Gastrocnemius medialis (tissue), 4 donors: ENCODE results near the gene GEMIN2. TPM values are rescaled to one million over a fixed set of nuclear protein-coding genes. Genes with fewer than 3 reads are reported as not detected.

Source experiments
- ATAC-seq, 2 donors: fragments of 150-250 bp; one replicate each; pipeline ENCODE4 v1.9.1; 2016
- DNase-seq, 2 donors: peaks; one replicate each; pipeline ENCODE4 v3.0.0-alpha.2; 2019
- H3K27ac ChIP-seq, 4 donors: fragments of 200-600 bp; sonication (generic); 1 replicate in 1 of 4; 2 replicates in 3 of 4; pipeline ENCODE4 v1.5.1; 2016 to 2018; ENCODE audit warnings: mild to moderate bottlenecking in 2 of 4, moderate library complexity in 1 of 4
- H3K27me3 ChIP-seq, 3 donors: fragments of 200-600 bp; sonication (generic) in 2 of 3; 1 replicate in 1 of 3; 2 replicates in 2 of 3; pipeline versions ENCODE4 v1.5.1 to v1.6.0; 2016 to 2019; ENCODE audit warnings: mild to moderate bottlenecking in 1 of 3, moderate library complexity in 1 of 3
- H3K36me3 ChIP-seq, 2 donors: fragments of 200-600 bp; sonication (generic) in 1 of 2; one replicate each; pipeline ENCODE4 v1.5.1; 2017 to 2018
- H3K4me1 ChIP-seq, 2 donors: fragments of 200-600 bp; sonication (generic) in 1 of 2; one replicate each; pipeline ENCODE4 v1.5.1; 2016 to 2017; ENCODE audit warnings: mild to moderate bottlenecking in 2 of 2
- H3K4me3 ChIP-seq, 4 donors: fragments of 200-600 bp; sonication (generic) in 3 of 4; 1 replicate in 1 of 4; 2 replicates in 3 of 4; pipeline ENCODE4 v1.5.1; 2016 to 2019; ENCODE audit warnings: mild to moderate bottlenecking in 2 of 4
- H3K9me3 ChIP-seq, 3 donors: fragments of 200-600 bp; sonication (generic) in 2 of 3; 1 replicate in 1 of 3; 2 replicates in 2 of 3; pipeline ENCODE4 v1.5.1; 2016 to 2019
- POLR2A ChIP-seq, 2 donors: fragments of 450-650 bp; IDR thresholded peaks; one replicate each; pipeline ENCODE4 v1.6.1; 2017; ENCODE audit warnings: antibody characterized with exemption in 2 of 2, mild to moderate bottlenecking in 2 of 2, moderate library complexity in 2 of 2
- in situ Hi-C, 4 donors: fragments of 200-750 bp; cut with MboI; loops; one replicate each; pipeline versions ENCODE4 v1.15.0 to v1.8.0; 2017; ENCODE audit warnings: low sequenced_read_pairs in 4 of 4
- intact Hi-C: fragments of 100-400 bp; cut with DNase I; formaldehyde crosslinking; loops from one replicate; pipeline ENCODE4 v1.15.1; 2023; ENCODE audit warnings: low total_unique reads
- total RNA-seq, 4 donors: library from RNA; depleted of rRNA; stranded (reverse); fragments of >200 nt; gene quantifications; one replicate each; pipeline versions ENCODE4 v1.1.0 to v1.2.3, GENCODE V29; 2016
- TF ChIP-seq, protein P1 (sequence below), 5 experiments: fragments of 450-650 bp in 3 of 5; fragments of 200-600 bp in 2 of 5; sonication (generic) in 2 of 5; IDR thresholded peaks in 4 of 5; conservative IDR thresholded peaks in 1 of 5; 1 replicate in 4 of 5; 2 replicates in 1 of 5; pipeline ENCODE4 v1.5.1; 2016 to 2019; ENCODE audit warnings: antibody characterized with exemption in 5 of 5, mild to moderate bottlenecking in 3 of 5, moderate library complexity in 3 of 5

The GEMIN2 gene
- total RNA-seq, 4 donors from 2014 or later: 17.7 to 28.0 (median 22.7) TPM

DNA sequence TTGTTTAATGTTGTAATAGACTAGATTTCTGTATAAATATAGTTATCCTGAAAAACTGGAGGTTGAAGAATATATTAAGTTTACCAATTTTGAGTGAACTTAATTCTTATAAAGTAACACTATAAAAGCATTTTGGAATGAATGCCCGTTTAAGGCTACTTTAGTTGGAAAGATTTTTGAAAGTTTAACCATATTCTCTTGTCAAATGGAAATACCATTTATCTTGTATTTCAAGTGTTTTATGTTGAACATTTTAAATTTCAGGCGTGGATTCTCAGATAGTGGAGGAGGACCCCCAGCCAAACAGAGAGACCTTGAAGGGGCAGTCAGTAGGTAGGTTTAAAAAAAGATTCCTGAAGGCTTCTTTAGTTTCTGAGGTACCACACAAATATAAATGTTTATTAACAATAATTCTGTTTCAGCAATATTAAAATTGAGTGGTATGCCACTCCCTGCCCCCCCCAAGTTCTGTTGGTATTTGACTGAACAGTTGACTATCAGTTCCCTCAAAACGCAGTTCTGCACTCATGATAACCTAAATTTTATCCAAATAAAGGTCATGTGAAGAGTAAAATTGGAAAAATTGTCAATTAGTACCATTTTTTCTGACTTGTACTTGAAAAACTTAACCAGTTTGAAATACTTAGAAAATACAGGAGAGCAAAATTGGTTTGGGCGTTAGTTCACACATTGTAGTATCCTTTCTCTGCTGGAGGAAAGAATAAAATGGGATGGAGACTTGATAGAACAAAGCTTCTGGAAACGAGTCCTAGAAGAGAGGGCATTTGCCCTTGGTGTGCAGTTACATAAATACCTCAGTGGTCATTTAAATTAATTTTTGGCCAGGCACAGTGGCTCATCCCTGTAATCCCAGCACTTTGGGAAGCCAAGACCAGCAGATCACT, 62.4 kb downstream of the GEMIN2 start:
- peaks cover 0 to 51% of the 10 kb centered on the region in 2 donors for H3K36me3 ChIP-seq
- ATAC-seq (no peak), DNase-seq (no peak)
- peak overlapping the region; percentile 90 to 95 (median 93) for H3K27ac ChIP-seq
- peak overlapping the region; percentile 71 to 96 (median 88) for H3K4me3 ChIP-seq
- H3K27me3 ChIP-seq: no peaks in the 10 kb centered on the region
- TF ChIP-seq, protein P1, sequence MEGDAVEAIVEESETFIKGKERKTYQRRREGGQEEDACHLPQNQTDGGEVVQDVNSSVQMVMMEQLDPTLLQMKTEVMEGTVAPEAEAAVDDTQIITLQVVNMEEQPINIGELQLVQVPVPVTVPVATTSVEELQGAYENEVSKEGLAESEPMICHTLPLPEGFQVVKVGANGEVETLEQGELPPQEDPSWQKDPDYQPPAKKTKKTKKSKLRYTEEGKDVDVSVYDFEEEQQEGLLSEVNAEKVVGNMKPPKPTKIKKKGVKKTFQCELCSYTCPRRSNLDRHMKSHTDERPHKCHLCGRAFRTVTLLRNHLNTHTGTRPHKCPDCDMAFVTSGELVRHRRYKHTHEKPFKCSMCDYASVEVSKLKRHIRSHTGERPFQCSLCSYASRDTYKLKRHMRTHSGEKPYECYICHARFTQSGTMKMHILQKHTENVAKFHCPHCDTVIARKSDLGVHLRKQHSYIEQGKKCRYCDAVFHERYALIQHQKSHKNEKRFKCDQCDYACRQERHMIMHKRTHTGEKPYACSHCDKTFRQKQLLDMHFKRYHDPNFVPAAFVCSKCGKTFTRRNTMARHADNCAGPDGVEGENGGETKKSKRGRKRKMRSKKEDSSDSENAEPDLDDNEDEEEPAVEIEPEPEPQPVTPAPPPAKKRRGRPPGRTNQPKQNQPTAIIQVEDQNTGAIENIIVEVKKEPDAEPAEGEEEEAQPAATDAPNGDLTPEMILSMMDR (IDR thresholded peaks at IDR 0.05 in 4 of 5, conservative IDR thresholded peaks at IDR 0.05 in 1 of 5): no peak
- TF ChIP-seq POLR2A (IDR thresholded peaks at IDR 0.05): no peak
- intact Hi-C loops (no loop called here), in situ Hi-C loops (loop anchor here in 2 of 4 donors (10.0 kb wide), 4 partner anchors 62 to 258 kb away; partner anchors contain the start of genes FBXO33 (in 1 of the 2) and GEMIN2 (in 1 of the 2))
- H3K9me3 ChIP-seq: no peaks in the 10 kb centered on the region
- peaks cover 13 to 21% of the 10 kb centered on the region in 2 donors for H3K4me1 ChIP-seq

DNA sequence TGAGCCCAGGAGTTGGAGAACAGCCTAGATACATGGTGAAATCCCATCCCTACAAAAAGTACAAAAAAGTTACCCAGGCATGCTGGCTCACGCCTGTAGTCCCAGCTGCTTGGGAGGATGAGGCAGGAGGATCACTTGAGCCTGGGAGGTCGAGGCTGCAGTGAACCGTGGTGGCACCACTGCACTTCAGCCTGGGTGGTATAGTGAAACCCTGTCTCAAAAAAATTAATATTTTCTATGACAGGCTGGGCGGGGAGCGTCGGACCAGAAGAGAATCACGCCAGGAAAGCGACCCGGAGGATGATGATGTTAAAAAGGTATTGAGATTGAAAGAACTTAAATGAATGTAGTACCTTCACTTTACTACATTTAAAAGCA, 63.0 kb downstream of the GEMIN2 start:
- ATAC-seq (no peak), DNase-seq (no peak)
- Histone ChIP-seq H3K4me3 (no peak overlapping the region), H3K27me3 (no peaks in the 10 kb centered on the region), H3K27ac (peak overlapping the region in 1 of 4 donors; percentile 9), H3K36me3 (peaks cover 0 to 57% of the 10 kb centered on the region in 2 donors), H3K9me3 (no peaks in the 10 kb centered on the region), H3K4me1 (peaks cover 13 to 21% of the 10 kb centered on the region in 2 donors)
- intact Hi-C loops (no loop called here), in situ Hi-C loops (loop anchor here in 2 of 4 donors (10.0 kb wide), 4 partner anchors 62 to 258 kb away; partner anchors contain the start of genes FBXO33 (in 1 of the 2) and GEMIN2 (in 1 of the 2))
- TF ChIP-seq, protein P1 (IDR thresholded peaks at IDR 0.05 in 4 of 5, conservative IDR thresholded peaks at IDR 0.05 in 1 of 5): no peak
- TF ChIP-seq POLR2A (IDR thresholded peaks at IDR 0.05): no peak

DNA sequence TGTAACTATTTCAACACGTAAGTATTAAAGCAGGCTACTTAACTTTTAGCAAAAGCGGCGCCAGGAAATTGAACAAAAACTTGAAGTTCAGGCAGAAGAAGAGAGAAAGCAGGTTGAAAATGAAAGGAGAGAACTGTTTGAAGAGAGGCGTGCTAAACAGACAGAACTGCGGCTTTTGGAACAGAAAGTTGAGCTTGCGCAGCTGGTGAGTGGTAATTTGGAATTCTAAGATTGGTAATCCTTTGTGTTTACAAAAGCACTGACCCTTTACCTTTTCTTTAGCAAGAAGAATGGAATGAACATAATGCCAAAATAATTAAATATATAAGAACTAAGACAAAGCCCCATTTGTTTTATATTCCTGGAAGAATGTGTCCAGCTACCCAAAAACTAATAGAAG, 64.9 kb downstream of the GEMIN2 start:
- peaks cover 0 to 74% of the 10 kb centered on the region in 2 donors for H3K36me3 ChIP-seq
- TF ChIP-seq POLR2A (IDR thresholded peaks at IDR 0.05): no peak
- TF ChIP-seq, protein P1 (IDR thresholded peaks at IDR 0.05 in 4 of 5, conservative IDR thresholded peaks at IDR 0.05 in 1 of 5): no peak

DNA sequence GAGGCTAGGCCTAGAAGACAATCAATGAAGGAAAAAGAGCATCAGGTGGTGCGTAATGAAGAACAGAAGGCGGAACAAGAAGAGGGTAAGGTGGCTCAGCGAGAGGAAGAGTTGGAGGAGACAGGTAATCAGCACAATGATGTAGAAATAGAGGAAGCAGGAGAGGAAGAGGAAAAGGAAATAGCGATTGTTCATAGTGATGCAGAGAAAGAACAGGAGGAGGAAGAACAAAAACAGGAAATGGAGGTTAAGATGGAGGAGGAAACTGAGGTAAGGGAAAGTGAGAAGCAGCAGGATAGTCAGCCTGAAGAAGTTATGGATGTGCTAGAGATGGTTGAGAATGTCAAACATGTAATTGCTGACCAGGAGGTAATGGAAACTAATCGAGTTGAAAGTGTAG, 66.4 kb downstream of the GEMIN2 start:
- in situ Hi-C loops (no loop called here), intact Hi-C loops (no loop called here)
- H3K4me3 ChIP-seq: no peak overlapping the region
- ATAC-seq (no peak), DNase-seq (no peak)
- H3K9me3 ChIP-seq: no peaks in the 10 kb centered on the region
- H3K4me1 ChIP-seq: peaks cover 13 to 21% of the 10 kb centered on the region in 2 donors
- no peak overlapping the region for H3K27ac ChIP-seq
- no peak for TF ChIP-seq POLR2A (IDR thresholded peaks at IDR 0.05)
- TF ChIP-seq, protein P1 (IDR thresholded peaks at IDR 0.05 in 4 of 5, conservative IDR thresholded peaks at IDR 0.05 in 1 of 5): no peak
- peaks cover 0 to 87% of the 10 kb centered on the region in 2 donors for H3K36me3 ChIP-seq
- no peaks in the 10 kb centered on the region for H3K27me3 ChIP-seq

More for the DNA sequence above, 64.9 kb downstream of the GEMIN2 start:
- Histone ChIP-seq H3K4me3 (no peak overlapping the region), H3K27me3 (no peaks in the 10 kb centered on the region), H3K9me3 (no peaks in the 10 kb centered on the region), H3K4me1 (peaks cover 13 to 21% of the 10 kb centered on the region in 2 donors), H3K27ac (no peak overlapping the region)
- intact Hi-C loops (no loop called here), in situ Hi-C loops (loop anchor here in 2 of 4 donors (10.0 kb wide), 4 partner anchors 64 to 256 kb away; partner anchors contain the start of genes FBXO33 (in 1 of the 2) and GEMIN2 (in 1 of the 2))
- ATAC-seq (no peak), DNase-seq (no peak)
